Panc1 (cell line): ENCODE results near the gene WASF2. TPM values are rescaled to one million over a fixed set of nuclear protein-coding genes. Genes with fewer than 3 reads are reported as not detected.

Experiments
- ATAC-seq: fragments of 200-7000 bp; cut with Tn5 transposase; 2 replicates; pipeline ENCODE4 v1.9.1; 2020; ENCODE audit warnings: mild to moderate bottlenecking, moderate library complexity
- BruUV-seq: library from RNA; stranded (reverse); fragments of 400-500 nt; replicated peaks from 2 replicates; lab custom pipeline; 2021; lab: Mats Ljungman, UMichigan
- CTCF ChIA-PET: fragments of 300-600 bp; sonication (Branson Sonifier 250); formaldehyde crosslinking; loops from one replicate; lab custom pipeline; 2022; ENCODE audit warnings: antibody characterized with exemption; lab: Charles Lee
- POLR2A ChIA-PET: fragments of 300-600 bp; sonication (Branson Sonifier 250); formaldehyde crosslinking; loops from one replicate; lab custom pipeline; 2022; ENCODE audit warnings: antibody characterized with exemption; lab: Charles Lee
- DNase-seq: peaks from one replicate; pipeline ENCODE4 v3.0.0-alpha.2; 2010; ENCODE audit warnings: low read depth, low spot score
- H3K27ac ChIP-seq: 2 replicates; pipeline ENCODE4 v1.5.1; 2011; ENCODE audit warnings: mild to moderate bottlenecking, low read length, inconsistent platforms
- H3K27me3 ChIP-seq: fragments of 200-500 bp; sonication (Bioruptor generic); 2 replicates; pipeline ENCODE4 v1.6.0; 2014; ENCODE audit warnings: low read length, inconsistent platforms; ENCODE audit not compliant: control insufficient read depth, insufficient read depth
- H3K36me3 ChIP-seq: fragments of 200-500 bp; sonication (Bioruptor generic); 2 replicates; pipeline ENCODE4 v1.5.1; 2014; ENCODE audit warnings: inconsistent platforms, mild to moderate bottlenecking, low read length, moderate library complexity; ENCODE audit not compliant: control insufficient read depth, insufficient read depth
- H3K4me1 ChIP-seq: 2 replicates; pipeline ENCODE4 v1.5.1; 2011; ENCODE audit warnings: inconsistent platforms, mild to moderate bottlenecking, low read length, moderate library complexity; ENCODE audit not compliant: control insufficient read depth, insufficient read depth
- H3K4me3 ChIP-seq, 2 experiments: 2 replicates each; pipeline ENCODE4 v1.5.1; 2011 to 2012; ENCODE audit warnings: low read depth in 2 of 2, low read length in 2 of 2, mild to moderate bottlenecking in 2 of 2, inconsistent platforms in 1 of 2, moderate library complexity in 1 of 2
- H3K9me3 ChIP-seq: fragments of 200-500 bp; sonication (Bioruptor generic); 2 replicates; pipeline ENCODE4 v1.5.1; 2014; ENCODE audit warnings: low read depth, mild to moderate bottlenecking, inconsistent platforms, low read length, moderate library complexity; ENCODE audit not compliant: control insufficient read depth, insufficient read depth
- CTCF ChIP-seq: fragments of 450-650 bp; IDR thresholded peaks from 2 replicates; pipeline ENCODE4 v1.5.1; 2017; ENCODE audit warnings: mild to moderate bottlenecking
- POLR2AphosphoS5 ChIP-seq: IDR thresholded peaks from 2 replicates; pipeline ENCODE4 v1.6.1; 2012; ENCODE audit warnings: mild to moderate bottlenecking, low read depth, low read length, moderate library complexity
- REST ChIP-seq, 2 experiments: IDR thresholded peaks; 2 replicates each; pipeline ENCODE4 v1.6.1; 2011 to 2012; ENCODE audit warnings: low read depth in 2 of 2, control low read depth in 1 of 2, low read length in 1 of 2, mild to moderate bottlenecking in 1 of 2, moderate library complexity in 1 of 2; ENCODE audit not compliant: insufficient read depth in 1 of 2
- SIN3A ChIP-seq: IDR thresholded peaks from 2 replicates; pipeline ENCODE4 v1.6.1; 2012; ENCODE audit warnings: low read depth, mild to moderate bottlenecking, low read length, moderate library complexity, borderline replicate concordance; ENCODE audit not compliant: insufficient read depth
- TCF7L2 ChIP-seq: IDR thresholded peaks from 2 replicates; pipeline ENCODE4 v1.6.1; 2011; ENCODE audit warnings: mild to moderate bottlenecking, low read depth, low read length, inconsistent platforms
- in situ Hi-C: cut with HindIII; loops from 2 replicates; pipeline ENCODE4 v1.10.0; 2016; ENCODE audit warnings: low sequenced_read_pairs, low pct_unique_long_range_greater_than_20kb
- intact Hi-C: fragments of 100-400 bp; cut with micrococcal nuclease; formaldehyde crosslinking; loops from one replicate; pipeline ENCODE4 v1.10.0; 2022; ENCODE audit not compliant: unreplicated experiment
- total RNA-seq: library from RNA; stranded (reverse); gene quantifications from one replicate; pipeline ENCODE4 v1.2.1, GENCODE V29; 2021; ENCODE audit not compliant: unreplicated experiment

WASF2 gene
- total RNA-seq, 1 experiment from 2014 or later, result 121 TPM

DNA sequence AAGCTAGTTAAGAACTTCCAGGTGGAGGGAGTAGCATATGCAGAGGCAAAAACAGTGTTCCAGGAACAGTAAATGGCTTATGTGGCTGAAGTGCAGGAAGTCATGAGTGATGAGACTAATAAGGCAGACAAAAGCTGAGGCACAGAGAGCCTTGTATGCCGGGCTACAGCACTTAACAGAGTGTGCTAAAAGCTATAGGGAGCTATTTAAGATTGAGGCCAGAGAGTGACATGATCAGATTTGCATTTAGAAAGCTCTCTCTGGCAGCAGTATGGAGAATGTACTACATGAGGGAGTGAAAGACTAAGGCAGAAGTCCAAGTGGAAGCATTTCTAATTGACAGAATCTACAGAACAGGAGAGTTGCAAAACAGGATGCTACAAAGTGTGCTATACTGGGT, 38.6 kb downstream of the WASF2 start:
- in situ Hi-C loops, result no loop called here
- ChIA-PET CTCF (no interaction called here), POLR2A (no interaction called here)
- H3K36me3 ChIP-seq, result no peaks in the 10 kb centered on the region
- TF ChIP-seq TCF7L2 (no peak), SIN3A (no peak), POLR2AphosphoS5 (no peak), CTCF (no peak), REST (IDR thresholded peaks at IDR 0.05; ENCODE audit: insufficient read depth in 1 of 2, low read depth in 2 of 2, low read length in 1 of 2) (no peak)
- no TSS peak for BruUV-seq
- H3K9me3 ChIP-seq, result no peaks in the 10 kb centered on the region
- no peak overlapping the region for H3K4me3 ChIP-seq
- no peak for ATAC-seq
- H3K4me1 ChIP-seq, result no peaks in the 10 kb centered on the region
- DNase-seq, result no peak
- no peaks in the 10 kb centered on the region for H3K27me3 ChIP-seq
- intact Hi-C loops, result no loop called here
- H3K27ac ChIP-seq, result no peak overlapping the region

GRCh38 chr1:27448982-27449381, 41.0 kb downstream of the WASF2 start:
- intact Hi-C loops, result no loop called here

More at GRCh38 chr1:27448982-27449381, 41.0 kb downstream of the WASF2 start:
- TF ChIP-seq REST (IDR thresholded peaks at IDR 0.05; ENCODE audit: insufficient read depth in 1 of 2, low read depth in 2 of 2, low read length in 1 of 2) (no peak), SIN3A (no peak), TCF7L2 (no peak)
- H3K9me3 ChIP-seq, result no peaks in the 10 kb centered on the region
- H3K4me3 ChIP-seq, result no peak overlapping the region
- no peak overlapping the region for H3K27ac ChIP-seq
- DNase-seq, result no peak
- in situ Hi-C loops, result no loop called here
- no peaks in the 10 kb centered on the region for H3K36me3 ChIP-seq
- 0 out of 2 replicates have a peak, but pooled peaks cover 3% of the 10 kb centered on the region for H3K4me1 ChIP-seq
- no peaks in the 10 kb centered on the region for H3K27me3 ChIP-seq
- BruUV-seq, result no TSS peak
- POLR2A ChIA-PET, result no interaction called here
- CTCF ChIA-PET, result no interaction called here
- ATAC-seq, result no peak
